ENCODE results near the gene PTPRB. TPM values are rescaled to one million over a fixed set of nuclear protein-coding genes. Genes with fewer than 3 reads are reported as not detected.

PTPRB gene
- total RNA-seq, 1 donor from 2014 or later, result 28.9 TPM

DNA sequence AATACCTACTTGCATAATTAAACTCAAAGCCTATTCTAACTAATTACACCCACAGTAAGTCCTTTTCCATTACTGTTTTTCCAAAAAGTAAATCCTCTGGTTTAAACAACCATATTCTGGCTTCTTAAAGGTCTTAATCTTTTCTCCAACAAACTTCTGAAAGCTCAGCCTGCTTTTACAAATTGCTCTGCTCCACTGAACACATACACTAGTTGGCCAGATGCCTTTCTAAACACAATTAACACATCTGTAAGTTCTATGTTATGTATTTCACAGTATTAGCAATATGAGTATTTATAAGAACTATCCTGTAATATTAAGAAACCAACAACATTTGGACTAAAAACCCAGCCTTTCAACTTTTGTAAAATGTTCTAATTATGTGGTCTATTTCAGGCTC, 30.1 kb downstream of the PTPRB start:
- no peak for DNase-seq (ENCODE audit: low spot score)
- intact Hi-C loops (cut with DNase I), result no loop called here

DNA sequence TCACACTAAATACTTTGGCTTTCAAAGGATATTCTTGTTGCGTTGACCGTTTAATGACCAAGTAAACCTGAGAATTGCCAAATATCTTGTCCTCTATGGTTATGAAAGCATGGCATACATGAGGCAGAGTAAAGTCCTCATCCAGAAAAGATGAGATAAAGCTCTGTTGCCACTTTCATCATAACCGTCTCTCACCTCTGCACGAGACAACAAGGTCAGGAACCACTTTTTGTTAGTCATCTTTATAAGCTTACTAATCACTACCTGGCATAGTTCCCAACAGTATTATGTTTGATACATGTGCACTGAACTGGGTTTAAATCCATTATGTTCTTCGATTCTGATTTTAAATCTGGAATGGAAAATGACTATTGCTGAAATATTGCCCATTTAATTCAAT, 31.3 kb downstream of the PTPRB start:
- intact Hi-C loops (cut with DNase I), result no loop called here
- DNase-seq (ENCODE audit: low spot score), result no peak

DNA sequence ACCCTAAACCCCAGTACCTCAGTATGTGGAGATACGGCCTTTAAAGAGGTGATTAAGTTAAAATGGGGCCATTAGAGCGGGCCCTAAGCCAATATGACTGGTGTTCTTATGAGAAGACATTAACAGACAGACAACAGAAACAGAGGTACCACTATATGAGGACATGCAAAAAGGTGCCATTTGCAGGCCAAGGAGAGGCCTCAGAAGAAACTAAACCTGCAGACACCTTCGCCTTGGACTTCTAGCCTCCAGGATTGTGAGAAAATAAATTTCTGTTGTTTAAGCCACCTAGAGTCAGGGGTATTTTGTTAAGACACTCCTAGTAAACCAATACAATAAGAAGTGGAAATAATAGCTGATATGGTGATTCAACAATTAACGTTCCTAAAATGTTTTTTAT, 32.6 kb downstream of the PTPRB start:
- intact Hi-C loops (cut with DNase I), result no loop called here
- no peak for DNase-seq (ENCODE audit: low spot score)

DNA sequence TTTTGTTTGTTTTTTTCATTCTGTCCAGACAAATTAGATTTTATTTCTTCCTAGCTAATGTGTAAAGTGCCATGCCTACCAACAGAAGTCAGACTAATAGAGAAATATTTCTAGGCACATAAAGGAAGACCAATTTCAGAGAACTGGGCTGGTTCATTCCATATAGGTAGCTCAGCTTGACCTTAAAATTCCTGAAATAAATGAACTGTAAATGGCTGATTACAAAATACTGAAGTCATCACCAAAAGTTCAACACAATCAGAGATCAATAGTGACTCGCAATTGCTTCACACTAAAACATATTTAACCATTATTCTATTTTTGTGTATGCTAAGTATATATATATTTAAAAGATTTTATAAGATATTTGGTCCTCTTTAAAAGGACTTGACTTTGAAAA, 34.2 kb downstream of the PTPRB start:
- no peak for DNase-seq (ENCODE audit: low spot score)
- intact Hi-C loops (cut with DNase I), result no loop called here

DNA sequence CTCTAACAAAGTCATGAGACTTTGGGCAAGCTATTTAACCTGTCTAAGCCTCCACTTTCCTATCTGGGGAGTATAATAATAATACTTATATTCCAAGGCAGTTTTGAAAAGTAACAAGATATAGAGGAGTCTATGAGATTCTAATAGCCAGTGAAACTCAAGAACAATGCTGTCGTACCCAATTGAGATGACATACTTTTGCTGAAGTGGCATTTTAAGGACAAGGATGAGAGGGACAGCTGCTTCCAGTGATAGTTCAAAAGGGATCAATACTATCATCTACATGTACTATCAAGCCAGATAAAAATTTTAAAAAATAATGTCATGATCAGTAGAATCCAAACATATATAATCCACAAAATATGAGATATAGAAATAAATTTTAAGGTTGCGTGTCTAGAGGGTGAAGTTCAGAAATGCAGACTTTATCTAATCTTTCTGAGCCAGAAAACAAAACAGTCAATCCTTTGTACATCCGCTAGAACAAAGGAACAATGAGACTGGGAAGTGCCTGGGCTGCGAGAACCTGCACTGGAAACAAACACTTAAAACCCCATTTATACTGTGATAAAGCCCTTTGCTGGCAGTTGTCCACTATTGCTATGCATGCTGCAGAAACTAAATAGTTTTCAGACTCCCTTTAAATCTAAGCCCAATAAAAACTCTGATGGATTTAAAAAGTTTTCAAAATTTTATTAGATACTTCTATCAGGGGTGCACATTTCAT, 38.6 kb downstream of the PTPRB start:
- DNase-seq (ENCODE audit: low spot score), result no peak
- intact Hi-C loops (cut with DNase I), result loop anchor here (10.0 kb wide), 1 partner anchor 46 kb away; no protein-coding TSS in a partner anchor

DNA sequence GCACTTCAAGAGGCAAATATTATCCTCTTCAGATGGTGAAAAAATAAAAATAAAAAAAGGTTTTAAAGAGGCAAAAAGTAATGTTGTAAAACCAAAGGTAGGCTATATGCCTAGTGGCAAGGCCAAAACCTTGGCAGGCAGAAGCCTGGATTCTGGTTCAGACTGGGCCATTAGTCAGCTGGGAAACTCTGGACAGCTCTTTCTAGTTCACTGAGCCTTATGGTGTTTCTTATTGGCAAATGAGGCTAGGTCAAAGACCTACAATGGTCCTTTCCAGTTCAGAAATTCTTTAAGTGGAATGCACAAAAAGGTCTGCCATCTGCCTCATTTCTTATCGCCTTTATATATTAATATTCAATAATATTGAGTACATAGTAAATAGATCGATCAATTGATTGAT, 44.6 kb downstream of the PTPRB start:
- no peak for DNase-seq (ENCODE audit: low spot score)
- intact Hi-C loops (cut with DNase I), result loop anchor here (10.0 kb wide), 1 partner anchor 52 kb away; no protein-coding TSS in a partner anchor

DNA sequence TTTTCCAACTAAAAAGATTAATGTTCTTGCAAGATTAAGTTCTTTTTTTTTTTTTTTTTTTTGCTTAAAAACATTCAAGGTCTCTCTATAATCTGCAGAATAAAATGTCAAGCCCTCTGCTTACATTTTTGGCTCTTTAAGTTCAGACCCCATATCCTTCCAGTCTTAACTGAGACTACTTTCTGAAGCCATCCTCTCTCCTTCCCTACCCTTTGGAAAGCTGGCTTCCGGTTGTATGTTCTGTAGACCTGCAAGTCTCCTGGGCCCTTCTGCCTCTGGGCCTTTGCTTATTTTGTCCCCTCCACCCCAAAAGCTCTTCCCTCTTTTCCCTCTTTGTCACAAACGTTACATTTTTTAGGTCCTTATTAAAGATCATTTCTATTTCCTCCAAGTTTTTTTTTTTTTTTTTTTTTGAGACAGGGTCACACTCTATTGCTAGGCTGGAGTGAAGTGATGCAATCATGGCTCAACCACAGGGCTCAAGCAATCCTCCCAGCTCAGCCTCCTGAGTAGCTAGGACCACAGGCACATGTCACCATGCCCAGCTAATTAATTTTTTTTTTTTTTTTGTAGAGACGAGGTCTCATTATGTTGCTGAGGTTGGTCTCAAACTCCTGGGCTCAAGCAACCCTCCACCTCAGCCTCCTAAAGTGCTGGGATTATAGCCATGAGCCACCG, 46.5 kb downstream of the PTPRB start:
- intact Hi-C loops (cut with DNase I), result loop anchor here (2.0 to 10.0 kb wide), 2 partner anchors 54 to 130 kb away; no protein-coding TSS in a partner anchor
- no peak for DNase-seq (ENCODE audit: low spot score)

DNA sequence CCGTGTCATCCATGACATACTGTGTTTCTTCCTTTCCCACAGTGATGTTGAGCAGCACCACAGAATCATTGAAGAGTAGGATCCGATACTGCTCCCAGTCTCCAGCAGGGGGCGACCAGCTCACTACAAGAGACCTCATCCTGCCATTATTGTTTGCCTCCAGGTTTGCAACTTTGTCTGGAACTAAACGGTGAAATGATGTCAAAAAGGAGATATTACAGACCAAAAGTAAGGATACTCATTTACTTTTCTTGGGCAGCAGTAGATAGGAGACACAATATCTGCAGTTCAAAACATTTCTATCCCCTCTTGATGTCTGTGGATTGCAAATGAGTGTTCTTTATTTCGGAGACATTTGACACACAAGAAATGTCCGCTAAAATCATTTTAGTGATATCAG, 47.2 kb downstream of the PTPRB start:
- intact Hi-C loops (cut with DNase I), result loop anchor here (2.0 to 10.0 kb wide), 2 partner anchors 55 to 131 kb away; no protein-coding TSS in a partner anchor

DNA sequence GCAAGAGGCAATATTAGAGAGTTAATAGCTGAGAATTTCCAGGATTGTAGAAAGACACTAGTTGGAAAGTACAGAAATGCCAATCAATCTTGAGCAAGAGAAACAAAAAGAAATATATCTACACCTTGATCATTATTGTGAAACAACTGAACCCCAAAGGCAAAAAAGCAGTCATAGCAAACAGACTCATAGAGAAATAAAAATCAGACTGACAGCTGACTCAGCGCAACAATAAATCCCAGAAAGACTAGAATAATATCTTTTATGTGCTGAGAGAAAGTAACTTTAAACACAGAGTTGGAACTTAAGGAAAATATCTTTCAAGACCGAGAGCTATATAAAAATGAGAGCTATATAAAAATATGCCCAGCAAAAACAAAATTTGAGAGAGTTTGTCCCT, 52.9 kb downstream of the PTPRB start:
- intact Hi-C loops (cut with DNase I), result no loop called here
- DNase-seq (ENCODE audit: low spot score), result no peak

More for the DNA sequence above, 47.2 kb downstream of the PTPRB start:
- no peak for DNase-seq (ENCODE audit: low spot score)

DNA sequence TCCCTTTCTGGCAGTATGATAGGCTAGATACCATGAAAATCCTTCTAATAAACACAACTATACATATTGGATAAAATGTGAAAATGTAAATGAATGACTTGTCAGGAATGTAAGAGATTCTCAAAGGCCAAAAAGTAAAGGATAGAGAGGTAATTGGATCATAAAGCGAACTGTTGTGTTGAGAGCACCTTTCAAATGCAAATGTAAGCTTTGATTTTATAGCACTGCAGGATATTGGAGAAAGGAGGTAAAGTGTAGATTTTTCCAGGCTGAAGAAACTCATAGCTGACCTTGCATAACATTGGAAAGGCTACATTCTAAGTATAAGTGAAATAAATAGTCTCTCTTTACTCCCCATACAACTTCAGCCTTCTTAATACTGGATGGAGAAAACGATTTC, 54.0 kb downstream of the PTPRB start:
- DNase-seq (ENCODE audit: low spot score), result no peak
- intact Hi-C loops (cut with DNase I), result no loop called here

DNA sequence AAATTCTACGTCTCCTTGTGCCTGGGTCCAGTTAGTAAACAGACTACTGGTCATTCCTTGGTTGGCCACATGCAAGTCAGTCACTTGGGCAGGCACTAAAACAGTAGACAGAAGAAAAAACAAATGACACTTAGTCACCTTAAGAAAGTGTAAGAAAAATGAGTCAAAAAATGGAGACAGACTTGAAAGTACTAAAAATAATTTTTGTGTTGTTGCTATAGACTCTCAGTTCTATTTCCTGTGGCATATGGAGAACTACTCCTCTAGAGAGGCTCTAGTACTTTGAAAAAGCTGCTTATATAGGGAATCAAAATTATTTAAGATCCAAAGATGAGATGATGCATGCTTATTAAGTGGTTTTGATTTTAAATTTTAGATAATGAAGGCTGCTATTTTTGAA, 56.0 kb downstream of the PTPRB start:
- no peak for DNase-seq (ENCODE audit: low spot score)
- intact Hi-C loops (cut with DNase I), result no loop called here

DNA sequence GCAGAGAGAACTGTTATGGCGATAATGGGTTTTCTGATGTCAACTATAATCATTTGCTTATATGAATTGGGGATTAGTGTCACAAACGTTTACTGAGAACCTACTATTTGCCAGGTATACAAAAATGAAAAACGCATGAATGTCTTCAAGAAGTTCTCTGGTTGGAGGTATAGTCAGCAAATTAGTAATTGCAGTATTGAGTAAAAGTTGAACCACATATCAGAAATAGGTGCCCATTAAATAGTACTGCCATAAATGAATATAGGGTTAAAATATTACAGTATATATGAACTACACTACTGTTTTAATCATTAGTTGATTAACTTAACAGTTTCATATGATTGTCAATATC, 60.0 kb downstream of the PTPRB start:
- no peak for DNase-seq (ENCODE audit: low spot score)
- intact Hi-C loops (cut with DNase I), result loop anchor here (2.0 to 10.0 kb wide), 3 partner anchors 332 to 695 kb away; partner anchors contain the start of gene CNOT2

DNA sequence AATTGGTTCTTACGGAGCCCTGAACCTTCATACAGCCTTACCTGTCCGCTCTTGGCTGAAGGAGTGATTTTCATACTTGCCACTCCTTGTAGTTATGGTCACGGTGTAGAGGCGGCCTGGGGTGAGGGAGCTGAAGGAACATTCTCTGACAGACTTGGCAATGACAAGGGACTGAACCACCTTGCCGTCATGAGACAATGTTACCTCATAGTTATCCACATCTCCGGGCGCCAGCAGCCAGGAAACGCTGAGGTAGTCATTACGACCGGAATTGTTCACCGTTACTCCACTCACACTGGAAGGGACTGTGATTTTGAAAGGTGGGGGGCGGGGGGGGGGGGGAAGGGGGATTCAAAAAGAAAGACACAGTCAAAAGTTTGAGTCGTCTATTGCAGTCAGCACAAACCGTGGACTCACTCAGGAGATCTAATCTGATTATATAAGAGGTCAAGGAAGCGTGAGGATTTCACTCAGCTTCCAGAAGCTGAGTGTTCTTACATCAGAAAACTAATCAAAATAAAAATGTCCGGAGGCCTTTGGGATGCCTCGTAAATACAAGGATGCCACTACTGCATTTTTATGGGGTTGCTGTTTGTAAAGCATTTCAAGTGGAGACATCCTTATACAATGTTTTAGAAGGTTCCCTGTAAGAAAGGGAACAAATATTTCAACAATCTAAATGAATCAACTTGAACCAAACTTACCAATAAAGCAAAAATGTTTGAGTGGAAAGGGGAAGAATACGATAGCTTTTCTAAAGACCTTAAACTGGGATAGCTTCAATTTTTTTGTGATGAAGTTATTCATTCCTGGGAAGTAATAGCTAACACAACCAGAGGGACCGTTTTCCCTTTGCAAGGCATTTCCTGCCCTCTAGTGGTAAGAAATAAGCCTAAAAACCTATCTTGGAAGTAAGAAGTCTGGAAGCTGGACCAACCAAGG, 60.6 kb downstream of the PTPRB start:
- intact Hi-C loops (cut with DNase I), result loop anchor here (2.0 to 10.0 kb wide), 3 partner anchors 332 to 694 kb away; partner anchors contain the start of gene CNOT2
- DNase-seq (ENCODE audit: low spot score), result no peak

DNA sequence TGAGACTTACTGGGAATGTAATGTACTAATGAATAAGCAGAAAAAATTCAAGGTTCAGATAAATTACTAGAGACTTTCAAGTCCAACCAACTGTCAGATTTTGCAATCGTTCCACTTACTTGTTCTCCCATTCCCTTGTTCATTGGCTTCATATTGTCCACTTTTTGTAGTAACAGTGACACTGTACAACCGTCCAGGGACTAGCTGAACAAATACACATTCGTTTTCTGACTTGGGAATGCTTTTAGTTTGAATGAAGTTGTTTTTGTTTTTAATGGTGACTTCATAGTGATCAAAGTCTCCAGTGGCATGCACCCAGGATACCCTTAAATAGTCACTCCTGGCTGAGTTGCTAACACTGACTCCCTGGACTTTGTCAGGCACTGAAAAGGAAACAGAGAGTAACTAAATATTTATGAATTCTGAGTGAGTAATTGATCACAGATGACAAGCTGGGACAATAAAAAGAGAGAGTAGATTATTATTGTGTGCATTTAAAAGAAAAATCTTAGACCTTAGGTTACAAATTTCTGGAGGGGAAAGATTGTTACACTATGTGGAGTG, 65.4 kb downstream of the PTPRB start:
- intact Hi-C loops (cut with DNase I), result loop anchor here (10.0 kb wide), 1 partner anchor 327 kb away; the partner anchor contains the start of gene CNOT2

DNA sequence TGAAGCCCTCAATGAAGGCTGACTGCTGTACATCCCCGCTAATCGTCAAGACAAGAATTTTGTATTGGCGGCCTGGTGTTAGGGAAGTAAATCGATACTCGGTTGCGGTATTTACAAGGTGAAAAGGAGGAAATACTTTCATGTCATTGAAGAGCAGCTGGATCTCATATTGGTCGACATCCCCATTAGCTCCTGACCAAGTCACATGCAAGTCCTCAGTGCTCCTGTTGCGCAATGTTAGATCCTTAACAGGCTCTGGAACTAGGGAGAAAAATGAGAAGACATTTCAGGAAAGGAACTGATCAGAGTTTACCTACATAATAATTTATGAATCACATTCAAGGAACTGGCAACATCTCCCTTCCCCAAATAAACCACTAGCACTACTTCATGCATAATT, 66.2 kb downstream of the PTPRB start:
- no peak for DNase-seq (ENCODE audit: low spot score)
- intact Hi-C loops (cut with DNase I), result loop anchor here (10.0 kb wide), 1 partner anchor 326 kb away; the partner anchor contains the start of gene CNOT2

More for the DNA sequence above, 65.4 kb downstream of the PTPRB start:
- DNase-seq (ENCODE audit: low spot score), result no peak

DNA sequence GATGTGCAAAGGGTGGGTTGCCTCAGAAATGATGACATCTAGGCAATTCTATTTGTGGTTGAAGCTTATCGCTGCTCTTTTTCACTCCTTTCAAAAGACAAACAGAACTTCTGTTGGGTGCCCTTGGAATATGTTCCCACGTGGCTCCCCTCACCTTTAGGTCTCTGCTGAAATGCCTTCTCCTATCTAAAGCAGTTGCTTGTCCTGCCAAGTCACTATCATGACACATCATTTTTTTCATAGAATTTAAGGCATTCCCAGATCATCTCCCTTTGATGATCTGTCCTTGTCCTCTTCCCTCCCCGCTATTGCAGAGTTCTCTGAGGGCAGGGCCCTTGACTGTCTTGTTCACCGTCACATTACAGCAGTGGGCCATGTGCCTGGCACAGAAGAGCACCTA, 75.7 kb downstream of the PTPRB start:
- intact Hi-C loops (cut with DNase I), result no loop called here
- no peak for DNase-seq (ENCODE audit: low spot score)

DNA sequence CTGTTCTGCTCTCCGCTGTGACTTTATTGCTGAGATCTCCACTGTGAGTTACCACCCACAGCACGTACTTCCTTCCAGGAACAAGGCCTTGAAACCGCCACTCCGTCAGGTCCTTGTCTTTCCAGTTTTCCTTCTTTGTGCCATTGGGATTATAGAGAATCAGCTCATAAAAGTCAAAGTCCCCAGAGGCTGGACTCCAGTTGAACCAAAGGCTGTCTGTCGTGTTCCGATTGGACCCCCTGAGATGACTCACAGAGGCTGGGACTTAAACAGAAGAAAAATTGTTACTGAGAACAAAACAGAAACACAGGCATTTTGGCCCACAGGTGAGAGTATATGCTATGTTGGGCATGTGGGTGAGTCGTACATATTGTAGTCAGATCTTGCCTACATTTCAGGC, 76.6 kb downstream of the PTPRB start:
- intact Hi-C loops (cut with DNase I), result no loop called here

DNA sequence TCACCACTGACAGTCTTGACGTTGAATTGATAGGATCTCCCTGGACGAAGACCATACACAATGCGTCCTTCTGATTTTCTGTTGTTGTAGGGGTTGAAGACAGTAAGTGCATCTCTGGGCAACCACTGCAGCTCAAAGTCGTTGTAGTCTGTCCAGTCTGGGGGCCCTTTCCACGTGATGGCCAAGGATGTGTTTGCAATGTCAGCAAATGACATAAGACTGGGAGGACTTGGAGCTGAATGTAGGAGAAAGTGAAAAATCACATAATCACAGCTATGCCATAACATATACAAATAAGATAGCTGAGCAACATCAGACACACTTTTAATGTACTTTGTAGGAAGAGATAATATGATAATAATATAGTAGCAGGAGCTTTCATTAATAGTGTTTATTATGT, 77.8 kb downstream of the PTPRB start:
- DNase-seq (ENCODE audit: low spot score), result no peak
- intact Hi-C loops (cut with DNase I), result no loop called here

More for the DNA sequence above, 76.6 kb downstream of the PTPRB start:
- no peak for DNase-seq (ENCODE audit: low spot score)

DNA sequence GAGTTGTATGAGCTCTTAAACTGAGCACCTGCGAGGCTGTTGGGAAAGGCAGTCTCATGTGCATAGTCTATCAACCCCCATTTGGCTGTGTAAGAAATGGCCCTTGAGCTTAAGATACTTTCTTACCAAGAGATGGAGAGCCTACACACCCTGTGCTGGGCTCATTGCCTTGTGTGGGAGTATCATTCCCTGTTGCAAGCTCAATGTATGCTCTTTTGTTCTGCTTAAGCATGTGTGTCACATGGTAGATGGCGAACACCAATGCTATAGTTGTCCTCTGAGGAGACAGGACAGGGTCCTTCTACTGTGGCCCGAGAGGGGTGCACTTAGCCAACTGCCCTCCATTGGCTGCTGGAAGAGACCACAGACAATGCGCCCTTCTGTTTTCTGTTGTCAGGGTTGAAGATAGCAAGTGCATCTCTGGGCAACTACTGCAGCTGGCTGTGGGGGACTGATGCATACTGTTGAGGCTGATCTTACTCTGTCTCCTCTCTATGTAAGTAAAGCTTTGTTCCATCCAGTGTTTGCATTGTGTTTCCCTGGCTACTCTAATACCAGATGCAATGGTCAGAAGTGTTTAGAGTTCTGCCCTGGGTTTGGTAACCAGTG, 79.5 kb downstream of the PTPRB start:
- intact Hi-C loops (cut with DNase I), result no loop called here
- DNase-seq (ENCODE audit: low spot score), result no peak

Data from cardiac septum (tissue), 1 donor.